GM21515 (cell line): ENCODE measurements around the gene ULK4.

Experiments
- ATAC-seq: cut with Tn5 transposase; IDR thresholded peaks from one replicate; pipeline ENCODE4 v1.9.1; 2021; ENCODE audit not compliant: unreplicated experiment

ULK4 gene

GRCh38 chr3:41277790-41278465 lies 684.0 kb downstream of the ULK4 start:
- ATAC-seq, result no peak

- no peak for ATAC-seq
These were observed 685.7 kb downstream of the ULK4 start for GRCh38 chr3:41276191-41276590.

GRCh38 chr3:41274944-41275668 lies 686.8 kb downstream of the ULK4 start:
- no peak for ATAC-seq

GRCh38 chr3:41272667-41273066 lies 689.2 kb downstream of the ULK4 start:
- no peak for ATAC-seq

- ATAC-seq, result no peak
These were observed 693.8 kb downstream of the ULK4 start for GRCh38 chr3:41267975-41268640.

- ATAC-seq, result no peak
These were observed 696.1 kb downstream of the ULK4 start for GRCh38 chr3:41265823-41266273.

- ATAC-seq, result no peak
These were observed 696.8 kb downstream of the ULK4 start for GRCh38 chr3:41265011-41265545.

GRCh38 chr3:41260063-41260450 lies 701.8 kb downstream of the ULK4 start:
- no peak for ATAC-seq

GRCh38 chr3:41259449-41260062 lies 702.3 kb downstream of the ULK4 start:
- ATAC-seq, result no peak

GRCh38 chr3:41258239-41258800 lies 703.6 kb downstream of the ULK4 start:
- no peak for ATAC-seq

GRCh38 chr3:41251593-41251992 lies 710.3 kb downstream of the ULK4 start:
- ATAC-seq, result no peak

- no peak for ATAC-seq
These were observed 711.1 kb downstream of the ULK4 start for GRCh38 chr3:41250825-41251224.

GRCh38 chr3:41249318-41249717 lies 712.6 kb downstream of the ULK4 start:
- no peak for ATAC-seq

GRCh38 chr3:41248525-41248924 lies 713.4 kb downstream of the ULK4 start:
- ATAC-seq, result no peak

- ATAC-seq, result no peak
These were observed 714.6 kb downstream of the ULK4 start for GRCh38 chr3:41247055-41248004.

GRCh38 chr3:41244620-41245336 lies 717.1 kb downstream of the ULK4 start:
- ATAC-seq, result no peak

GRCh38 chr3:41243183-41243582 lies 718.7 kb downstream of the ULK4 start:
- ATAC-seq, result no peak

GRCh38 chr3:41241800-41242571 lies 719.9 kb downstream of the ULK4 start:
- ATAC-seq, result no peak
